GM03348 (cell line): ENCODE measurements around the gene DDOST.
"Not testable (repeated sequence)": the region's sequence is repeated elsewhere in the genome, so short reads cannot be mapped to it uniquely, and the experiment has no call there.

Experiments used
- DNase-seq: peaks from one replicate; pipeline ENCODE4 v3.0.0; 2012; ENCODE audit warnings: low spot score

The DDOST gene

DNA sequence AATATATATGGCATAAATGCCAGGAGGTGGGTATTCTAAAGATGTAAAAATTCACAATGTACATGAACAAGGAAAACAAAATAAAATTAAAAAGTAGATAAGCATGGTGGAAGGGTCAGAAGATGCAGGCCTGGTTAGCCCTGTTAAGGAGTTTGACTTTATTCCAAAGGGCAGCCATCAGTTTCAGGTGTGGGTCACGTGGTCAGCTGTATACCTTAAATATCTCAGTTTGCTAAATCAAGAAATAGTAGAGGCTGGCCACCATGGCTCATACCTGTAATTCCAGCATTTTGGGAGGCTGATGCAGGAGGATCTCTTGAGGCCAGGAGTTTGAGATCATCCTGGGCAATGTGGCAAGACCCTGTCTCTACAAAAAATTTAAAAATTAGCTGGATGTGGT lies 36.5 kb downstream of the DDOST start:
- DNase-seq = no peak

DNA sequence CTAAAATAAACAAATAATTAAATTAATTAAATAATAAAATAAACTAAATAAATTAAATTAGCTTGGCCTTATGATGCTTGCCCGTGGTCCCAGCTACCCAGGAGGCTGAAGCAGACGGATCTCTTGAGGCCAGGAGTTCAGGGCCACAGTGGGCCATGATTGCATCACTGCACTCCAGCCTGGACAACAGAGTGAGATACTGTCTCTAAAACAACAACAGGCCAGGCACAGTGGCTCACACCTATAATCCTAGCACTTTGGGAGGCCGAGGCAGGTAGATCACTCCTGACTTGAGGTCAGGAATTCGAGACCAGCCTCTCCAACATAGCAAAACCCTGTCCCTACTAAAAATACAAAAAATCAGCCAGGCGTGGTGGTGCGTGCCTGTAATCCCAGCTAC lies 40.2 kb downstream of the DDOST start:
- no peak for DNase-seq

DNA sequence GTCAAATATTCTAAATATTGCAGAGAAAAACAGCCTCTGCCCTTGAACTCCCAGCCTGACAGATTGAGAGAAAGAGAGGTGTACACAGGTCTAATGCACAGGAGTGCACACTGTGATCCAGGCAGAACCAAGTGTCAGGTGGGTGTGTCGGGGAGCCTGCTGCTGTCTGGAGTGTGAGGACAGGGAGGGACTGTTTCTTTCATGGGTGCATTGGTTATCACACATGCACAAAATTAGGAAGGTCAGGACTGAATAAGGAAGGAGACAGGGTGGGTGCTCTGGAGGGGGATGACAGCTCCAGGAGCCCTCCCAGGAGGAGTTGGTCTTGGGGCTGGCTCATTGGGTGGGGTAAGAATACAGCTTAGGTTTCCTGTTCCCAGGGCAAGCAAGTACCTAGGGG lies 41.2 kb downstream of the DDOST start:
- no peak for DNase-seq

DNA sequence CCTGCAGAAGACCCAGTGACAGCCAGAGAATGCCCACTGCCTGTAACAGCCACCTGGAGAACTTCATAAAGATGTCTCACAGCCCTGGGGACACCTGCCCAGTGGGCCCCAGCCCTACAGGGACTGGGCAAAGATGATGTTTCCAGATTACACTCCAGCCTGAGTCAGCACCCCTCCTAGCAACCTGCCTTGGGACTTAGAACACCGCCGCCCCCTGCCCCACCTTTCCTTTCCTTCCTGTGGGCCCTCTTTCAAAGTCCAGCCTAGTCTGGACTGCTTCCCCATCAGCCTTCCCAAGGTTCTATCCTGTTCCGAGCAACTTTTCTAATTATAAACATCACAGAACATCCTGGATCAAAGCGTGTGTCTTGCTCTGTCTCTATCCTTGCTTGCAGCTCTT lies 42.6 kb downstream of the DDOST start:
- DNase-seq = no peak

DNA sequence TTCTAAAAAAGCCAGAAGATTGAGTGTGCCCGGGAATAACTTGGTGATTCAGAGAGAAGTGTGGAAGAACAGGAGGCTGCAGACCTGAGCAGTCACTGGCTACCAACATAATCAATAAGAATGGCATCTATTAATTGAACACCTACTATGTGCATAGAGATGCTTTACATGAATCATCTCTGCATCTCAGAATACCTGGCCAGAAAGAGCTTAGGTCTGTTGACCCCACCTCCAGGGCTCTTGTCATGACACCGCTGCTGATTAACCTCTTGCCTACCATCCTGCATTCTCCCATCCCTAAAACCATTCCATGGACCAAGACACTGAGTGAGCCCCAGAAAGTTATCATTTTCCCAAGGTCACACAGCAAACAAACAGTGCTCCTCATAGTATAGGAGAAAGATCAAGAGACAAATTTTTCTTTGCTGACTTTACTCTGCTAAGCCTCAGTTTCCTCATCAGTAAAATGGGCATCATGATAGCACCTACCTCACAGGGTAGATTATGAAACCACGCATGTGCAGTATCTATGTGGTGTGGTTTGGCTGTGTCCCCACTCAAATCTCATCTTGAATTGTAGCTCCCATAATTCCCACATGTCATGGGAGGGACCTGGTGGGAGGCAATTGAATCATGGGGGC lies 44.2 kb downstream of the DDOST start:
- DNase-seq = no peak

DNA sequence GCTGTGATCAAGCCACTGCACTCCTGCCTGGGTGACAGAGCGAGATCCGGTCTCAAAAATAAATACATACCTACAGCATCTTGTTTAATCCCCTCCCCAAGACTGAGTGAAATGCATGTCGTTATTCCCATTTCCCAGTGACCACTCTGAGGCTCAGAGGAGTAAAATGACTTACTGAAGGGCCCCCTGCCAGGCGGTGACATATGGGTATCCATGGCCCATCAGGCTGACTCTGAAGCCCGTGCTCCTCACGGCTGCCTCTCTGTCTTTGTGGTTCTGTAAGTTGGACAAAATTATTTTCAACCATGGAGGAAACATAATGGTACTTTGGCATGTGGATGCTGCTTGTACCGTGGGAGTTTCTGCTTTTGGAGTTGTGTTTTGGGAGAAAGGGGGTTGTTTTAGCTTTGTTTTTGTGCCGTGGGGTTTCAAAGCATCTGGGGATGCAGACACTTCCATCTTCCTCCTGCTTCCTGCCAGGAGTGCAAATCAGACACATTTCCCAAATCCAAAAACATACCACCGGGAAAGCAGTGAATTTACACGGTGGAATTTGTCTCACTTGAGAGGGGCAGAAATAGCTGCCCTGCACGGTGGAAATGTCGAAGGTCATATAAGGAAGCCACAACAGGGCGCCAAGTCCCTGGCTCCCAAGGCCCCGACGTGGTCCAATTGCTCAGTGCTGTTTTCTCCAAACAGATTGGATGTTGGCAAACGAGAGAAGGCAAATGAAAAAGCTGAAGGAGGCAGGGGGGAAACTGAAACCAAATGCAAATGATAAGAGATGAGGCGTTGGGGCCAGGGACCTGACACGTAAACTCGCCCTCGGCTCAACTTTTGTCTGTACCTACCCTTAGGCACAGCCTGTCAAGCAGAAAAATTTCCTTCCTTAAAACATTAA lies 45.0 kb downstream of the DDOST start:
- DNase-seq = peak; percentile 52

DNA sequence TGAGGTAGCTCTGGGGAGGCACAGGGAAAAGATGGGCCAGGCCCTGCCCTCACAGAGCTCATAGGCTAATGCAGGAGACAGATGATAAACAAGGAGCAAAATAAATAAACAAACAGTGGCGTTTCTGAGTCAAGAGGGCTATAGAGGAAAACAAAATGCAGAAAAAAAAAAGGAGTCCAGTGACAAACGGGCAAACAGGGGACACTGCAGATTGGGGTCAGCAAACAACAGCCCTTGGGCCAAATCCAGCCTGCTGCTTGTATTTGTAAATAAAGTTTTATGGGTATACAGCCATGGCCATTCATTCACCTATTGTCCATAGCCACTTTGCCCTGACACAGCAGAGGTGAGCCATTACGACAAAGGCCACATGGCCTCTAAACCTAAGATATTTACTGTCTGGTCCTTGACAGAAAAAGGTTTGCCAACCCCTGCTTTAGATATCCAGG lies 47.0 kb downstream of the DDOST start:
- DNase-seq = no peak

DNA sequence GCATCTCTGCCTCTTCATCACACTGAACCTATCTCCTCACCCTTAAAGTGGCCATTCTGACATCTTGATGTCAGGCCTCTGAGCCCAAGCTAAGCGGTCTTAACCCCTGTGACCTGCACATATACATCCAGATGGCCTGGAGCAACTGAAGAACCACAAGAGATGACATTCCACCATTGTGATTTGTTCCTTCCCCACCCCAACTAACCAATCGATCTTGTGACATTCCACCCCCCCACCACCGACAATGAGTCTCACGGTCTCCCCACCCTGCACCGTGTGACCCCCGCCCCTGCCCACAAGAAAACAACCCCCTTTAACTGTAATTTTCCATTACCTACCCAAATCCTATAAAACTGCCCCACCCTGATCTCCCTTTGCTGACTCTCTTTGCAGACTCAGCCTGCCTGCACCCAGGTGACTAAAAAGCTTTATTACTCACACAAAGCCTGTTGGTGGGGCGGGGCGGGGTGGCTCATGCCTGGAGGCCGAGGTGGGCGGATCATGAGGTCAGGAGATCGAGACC lies 48.9 kb downstream of the DDOST start:
- no peak for DNase-seq

DNA sequence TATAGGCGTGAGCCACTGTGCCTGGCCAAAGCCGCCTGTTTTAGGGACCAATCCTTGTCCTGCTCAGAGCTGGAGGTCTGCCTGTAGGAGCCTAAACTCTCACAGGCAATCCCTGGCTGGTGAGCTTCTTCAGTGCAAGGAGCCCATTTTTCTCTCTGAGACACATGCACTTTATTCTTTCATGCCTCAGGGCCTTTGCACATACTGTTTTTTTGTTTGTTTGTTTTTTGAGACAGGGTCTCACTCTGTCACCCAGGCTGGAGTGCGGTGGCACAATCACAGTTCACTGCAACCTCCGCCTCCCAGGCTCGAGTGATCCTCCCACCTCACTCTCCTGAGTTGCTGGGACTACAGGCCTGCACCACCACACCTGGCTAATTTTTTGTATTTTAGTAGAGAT lies 49.5 kb downstream of the DDOST start:
- no peak for DNase-seq

DNA sequence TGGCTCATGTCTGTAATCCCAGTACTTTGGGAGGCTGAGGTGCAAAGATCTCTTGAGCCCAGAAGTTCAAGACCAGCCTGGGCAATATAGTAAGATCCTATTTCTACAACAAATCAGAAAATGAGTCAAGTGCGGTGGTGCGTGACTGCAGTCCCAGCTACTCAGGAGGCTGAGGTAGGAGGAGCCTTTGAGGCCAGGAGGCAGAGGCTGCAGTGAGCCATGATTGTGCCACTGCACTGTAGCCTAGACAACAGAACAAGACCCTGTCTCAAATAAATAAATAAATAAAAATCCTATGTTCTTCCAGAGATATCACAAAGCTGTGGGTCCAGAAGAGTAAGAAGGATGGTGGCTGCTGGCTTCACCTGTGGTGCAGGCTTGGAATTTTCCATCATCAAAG lies 50.2 kb downstream of the DDOST start:
- no peak for DNase-seq

DNA sequence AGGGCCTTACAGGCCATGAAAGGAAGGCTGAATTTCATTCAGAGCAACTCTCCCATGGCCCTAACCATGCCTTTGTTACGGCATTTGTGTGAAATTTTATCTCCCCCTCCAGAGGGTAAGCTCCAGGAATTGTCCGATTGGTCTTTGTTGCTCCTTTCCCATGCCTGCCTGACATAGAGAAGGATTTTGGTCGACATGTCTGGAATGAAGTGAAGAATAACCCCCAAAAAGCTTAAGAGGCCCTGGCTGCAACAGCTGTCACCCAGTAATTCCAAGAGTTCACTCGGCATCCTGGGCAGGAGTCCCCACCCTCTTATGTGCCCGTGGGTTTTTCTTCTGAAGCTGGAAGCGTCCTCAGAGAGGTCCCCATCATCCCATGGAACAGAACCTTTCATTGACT lies 51.6 kb downstream of the DDOST start:
- no peak for DNase-seq

DNA sequence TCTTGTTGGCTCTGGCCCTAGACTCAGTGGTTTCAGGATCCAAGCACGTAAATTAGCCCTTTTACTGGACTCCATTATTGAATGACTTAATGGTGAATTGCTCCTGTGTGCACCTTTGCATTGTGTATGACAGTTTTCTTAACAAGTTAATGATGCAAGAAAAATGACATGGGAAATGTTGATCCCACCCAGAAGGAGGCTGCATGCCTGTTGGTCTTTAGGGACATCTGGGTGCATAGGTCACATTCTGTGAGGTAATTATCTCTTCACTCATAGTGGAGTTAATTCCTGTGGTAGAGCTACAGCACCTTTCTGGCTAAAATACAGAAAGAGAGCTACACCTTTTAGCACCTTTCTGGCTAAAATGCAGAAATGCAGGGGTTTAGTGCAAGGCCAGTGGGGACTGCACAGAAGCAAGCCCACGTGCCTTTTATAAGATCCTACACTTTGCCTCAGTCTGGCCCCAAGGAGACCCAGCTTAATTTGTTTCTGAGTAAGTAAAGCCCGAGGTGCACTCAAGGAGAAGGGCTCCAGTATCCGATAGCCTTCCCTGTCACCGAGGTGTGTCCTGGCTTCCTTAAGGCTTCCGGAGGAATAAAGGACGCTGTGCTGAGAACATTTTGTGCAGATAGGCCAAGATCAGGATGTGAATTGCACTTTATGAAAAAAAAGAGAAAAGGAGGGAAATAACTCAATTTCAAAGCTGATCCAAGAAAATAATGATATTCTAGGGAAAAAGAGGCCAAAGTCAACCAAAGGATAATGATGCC lies 54.2 kb downstream of the DDOST start:
- DNase-seq = not testable (repeated sequence)

DNA sequence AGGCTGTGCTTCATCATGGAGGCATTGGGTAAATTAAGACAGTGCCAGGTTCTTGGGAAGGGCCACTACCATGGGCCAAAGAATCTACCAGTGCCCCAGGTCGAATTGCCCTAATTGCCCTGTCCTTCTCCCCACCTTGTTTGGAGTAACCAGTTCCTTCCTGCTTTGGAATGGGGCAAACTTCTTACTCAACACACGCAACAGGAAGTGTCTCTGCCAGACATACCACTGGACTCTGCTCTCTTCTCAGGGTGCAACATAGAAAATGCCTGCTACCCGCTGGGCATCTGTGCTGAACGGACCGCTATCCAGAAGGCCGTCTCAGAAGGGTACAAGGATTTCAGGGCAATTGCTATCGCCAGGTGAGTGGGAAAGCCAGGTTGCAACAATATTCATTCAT lies 56.5 kb downstream of the DDOST start:
- DNase-seq = peak; percentile 23

DNA sequence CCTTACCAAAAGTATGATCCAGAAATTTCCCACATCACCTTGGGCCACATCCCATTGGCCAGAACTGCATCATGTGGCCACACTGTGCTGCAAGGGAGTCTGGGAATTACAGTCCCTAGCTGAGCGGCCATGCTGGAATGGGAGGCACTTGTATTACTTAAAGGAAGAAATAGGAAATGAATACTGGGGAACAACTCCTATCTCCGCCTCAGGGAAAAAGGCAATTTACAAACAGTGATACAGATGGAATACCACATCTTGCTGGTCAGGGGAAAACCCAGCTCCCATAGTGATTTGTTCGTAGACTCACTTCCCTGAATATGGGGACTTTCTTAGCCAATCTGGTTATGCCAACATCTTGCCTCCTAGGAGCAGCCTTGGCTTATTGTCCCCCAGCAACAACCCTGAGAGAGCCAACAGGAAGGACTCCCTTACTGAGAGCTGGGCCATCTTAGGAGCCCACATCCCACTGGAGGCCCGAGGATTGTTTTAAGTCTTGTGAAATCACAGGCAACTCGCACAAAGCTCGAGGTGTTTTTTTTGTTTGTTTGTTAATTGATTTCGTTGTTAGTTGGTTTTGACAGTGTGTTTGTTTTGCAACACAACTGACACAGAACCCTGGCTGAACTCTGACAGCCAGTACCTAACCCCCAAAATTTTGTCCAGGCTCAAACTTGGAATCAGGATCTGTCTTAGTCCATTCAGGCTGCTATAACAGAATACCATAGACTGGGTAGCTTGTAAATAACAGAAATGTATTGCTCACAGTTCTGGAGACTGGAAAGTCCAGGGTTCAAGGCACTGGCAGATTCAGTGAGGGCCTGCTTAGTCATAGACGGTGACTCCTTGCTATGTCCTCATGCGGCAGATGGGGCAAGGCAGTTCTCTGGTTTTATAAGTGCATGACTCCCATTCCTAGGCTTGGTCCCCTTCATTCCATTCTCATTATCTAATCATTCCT lies 57.4 kb downstream of the DDOST start:
- peak; percentile 87 for DNase-seq

DNA sequence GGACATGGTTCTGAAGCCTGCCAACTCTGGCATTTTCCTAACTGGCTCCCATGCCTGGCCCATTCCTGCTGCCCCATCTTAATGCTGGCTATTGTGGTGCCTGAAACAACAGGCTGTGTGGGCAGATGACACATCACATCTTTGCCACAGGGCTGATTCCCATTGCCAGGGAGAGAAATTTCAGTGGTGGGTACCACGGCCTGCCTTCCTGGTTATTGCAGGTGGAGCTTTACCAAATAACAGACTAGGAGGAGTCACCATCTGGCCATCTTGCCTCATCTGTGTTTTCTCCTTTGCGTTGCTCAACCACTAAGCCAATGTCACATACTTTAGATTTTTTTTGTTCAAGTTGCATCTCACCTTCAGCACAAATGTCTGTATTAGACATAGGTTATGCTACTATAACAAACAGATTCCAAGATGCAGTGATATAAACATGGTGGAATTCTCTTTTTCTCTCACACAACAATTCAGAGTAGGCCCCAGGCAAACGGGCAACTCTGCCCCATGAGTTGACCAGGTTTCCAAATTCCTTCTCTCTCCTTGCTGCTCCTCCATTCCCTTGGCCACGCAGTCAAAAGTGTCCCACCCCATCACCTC lies 58.2 kb downstream of the DDOST start:
- no peak for DNase-seq
